DOHH2 (cell line): ENCODE measurements around the gene GRID1.

Experiments
- EZH2phosphoT487 ChIP-seq: fragments of 200-600 bp; sonication (generic); IDR thresholded peaks from 2 replicates; pipeline ENCODE4 v1.6.1; 2017; ENCODE audit warnings: borderline replicate concordance, mild to moderate bottlenecking, antibody characterized with exemption, low read length, moderate library complexity, mixed read lengths
- TF ChIP-seq, protein P1 (sequence below): fragments of 200-600 bp; sonication (generic); IDR thresholded peaks from one replicate; pipeline ENCODE4 v1.5.1; 2014; ENCODE audit warnings: antibody characterized with exemption, mild to moderate bottlenecking, low read depth, low read length; ENCODE audit not compliant: poor library complexity, severe bottlenecking

DNA sequence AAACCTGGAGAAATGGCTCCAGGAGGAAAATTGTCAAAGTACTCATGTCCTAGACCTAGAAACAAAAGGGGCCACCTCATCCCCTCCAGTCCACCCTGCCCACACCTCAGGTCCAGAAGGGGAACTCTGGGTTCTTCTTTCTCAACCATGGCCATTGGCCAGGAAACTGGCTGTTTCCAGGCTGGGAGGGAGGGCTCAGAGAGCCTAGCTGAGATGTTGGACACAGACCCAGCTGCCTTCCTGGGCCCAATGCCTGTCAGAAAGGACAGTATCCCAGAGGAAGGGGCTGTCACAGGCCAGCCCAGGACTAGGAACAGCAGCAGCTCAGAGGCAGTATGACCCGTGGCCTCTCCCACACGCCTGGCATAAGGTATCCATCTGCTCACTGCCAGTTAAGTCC is 9.6 kb downstream of the GRID1 start:
- TF ChIP-seq, protein P1, sequence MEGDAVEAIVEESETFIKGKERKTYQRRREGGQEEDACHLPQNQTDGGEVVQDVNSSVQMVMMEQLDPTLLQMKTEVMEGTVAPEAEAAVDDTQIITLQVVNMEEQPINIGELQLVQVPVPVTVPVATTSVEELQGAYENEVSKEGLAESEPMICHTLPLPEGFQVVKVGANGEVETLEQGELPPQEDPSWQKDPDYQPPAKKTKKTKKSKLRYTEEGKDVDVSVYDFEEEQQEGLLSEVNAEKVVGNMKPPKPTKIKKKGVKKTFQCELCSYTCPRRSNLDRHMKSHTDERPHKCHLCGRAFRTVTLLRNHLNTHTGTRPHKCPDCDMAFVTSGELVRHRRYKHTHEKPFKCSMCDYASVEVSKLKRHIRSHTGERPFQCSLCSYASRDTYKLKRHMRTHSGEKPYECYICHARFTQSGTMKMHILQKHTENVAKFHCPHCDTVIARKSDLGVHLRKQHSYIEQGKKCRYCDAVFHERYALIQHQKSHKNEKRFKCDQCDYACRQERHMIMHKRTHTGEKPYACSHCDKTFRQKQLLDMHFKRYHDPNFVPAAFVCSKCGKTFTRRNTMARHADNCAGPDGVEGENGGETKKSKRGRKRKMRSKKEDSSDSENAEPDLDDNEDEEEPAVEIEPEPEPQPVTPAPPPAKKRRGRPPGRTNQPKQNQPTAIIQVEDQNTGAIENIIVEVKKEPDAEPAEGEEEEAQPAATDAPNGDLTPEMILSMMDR = no peak
- no peak for TF ChIP-seq EZH2phosphoT487
